Neural cell (in vitro differentiated cells): ENCODE results near the gene C1QTNF9.

ENCODE experiments used
- CTCF ChIP-seq: fragments of 450-650 bp; IDR thresholded peaks from 2 replicates; pipeline ENCODE4 v1.5.1; 2014; ENCODE audit warnings: antibody characterized with exemption, mild to moderate bottlenecking, moderate library complexity; ENCODE audit not compliant: poor library complexity, severe bottlenecking
- EP300 ChIP-seq: fragments of 450-650 bp; conservative IDR thresholded peaks from 2 replicates; pipeline ENCODE4 v1.6.1; 2014; ENCODE audit warnings: antibody characterized with exemption, mild to moderate bottlenecking, moderate library complexity; ENCODE audit not compliant: poor library complexity, severe bottlenecking
- POLR2AphosphoS5 ChIP-seq: IDR thresholded peaks from 2 replicates; pipeline ENCODE4 v1.6.1; 2012
- REST ChIP-seq: IDR thresholded peaks from 2 replicates; pipeline ENCODE4 v1.6.1; 2012; ENCODE audit warnings: borderline replicate concordance

- TF ChIP-seq CTCF (no peak), REST (no peak), POLR2AphosphoS5 (no peak), EP300 (no peak)
Measured at GRCh38 chr13:24355103-24355502, 45.7 kb downstream of the C1QTNF9 start.
